HG02970 (cell line): ENCODE measurements around the gene PARP4.
"Not testable (repeated sequence)": the region's sequence is repeated elsewhere in the genome, so short reads cannot be mapped to it uniquely, and the experiment has no call there.

ENCODE experiments used
- ATAC-seq: cut with Tn5 transposase; IDR thresholded peaks from one replicate; pipeline ENCODE4 v1.9.1; 2021; ENCODE audit warnings: mild to moderate bottlenecking, moderate library complexity, moderate number of reproducible peaks; ENCODE audit not compliant: unreplicated experiment, low FRiP score

Gene PARP4

GRCh38 chr13:24381541-24382265 lies 130.9 kb downstream of the PARP4 start:
- no peak for ATAC-seq

- ATAC-seq, result not testable (repeated sequence)
Observed at GRCh38 chr13:24380881-24381280, 131.7 kb downstream of the PARP4 start.

- ATAC-seq, result not testable (repeated sequence)
Observed at GRCh38 chr13:24380227-24380626, 132.4 kb downstream of the PARP4 start.

- ATAC-seq, result not testable (repeated sequence)
Observed at GRCh38 chr13:24371273-24371672, 141.3 kb downstream of the PARP4 start.
